Keratinocyte (primary cell): ENCODE measurements around the gene TRIM25.

Source experiments
- CTCF ChIP-seq, 3 experiments: IDR thresholded peaks in 1 of 3; conservative IDR thresholded peaks in 1 of 3; optimal IDR thresholded peaks in 1 of 3; 2 replicates in 2 of 3; 3 replicates in 1 of 3; pipeline versions ENCODE3 to v1.5.1; 2011; ENCODE audit warnings: low read length in 3 of 3, mild to moderate bottlenecking in 3 of 3, moderate library complexity in 2 of 3, control low read depth in 1 of 3, inconsistent platforms in 1 of 3; ENCODE audit not compliant: insufficient read depth in 2 of 3; ENCODE audit errors: extremely low read depth in 1 of 3
- EZH2 ChIP-seq: IDR thresholded peaks from one replicate; pipeline ENCODE4 v1.6.1; 2012; ENCODE audit warnings: inconsistent platforms, mild to moderate bottlenecking, low read length, moderate library complexity

DNA sequence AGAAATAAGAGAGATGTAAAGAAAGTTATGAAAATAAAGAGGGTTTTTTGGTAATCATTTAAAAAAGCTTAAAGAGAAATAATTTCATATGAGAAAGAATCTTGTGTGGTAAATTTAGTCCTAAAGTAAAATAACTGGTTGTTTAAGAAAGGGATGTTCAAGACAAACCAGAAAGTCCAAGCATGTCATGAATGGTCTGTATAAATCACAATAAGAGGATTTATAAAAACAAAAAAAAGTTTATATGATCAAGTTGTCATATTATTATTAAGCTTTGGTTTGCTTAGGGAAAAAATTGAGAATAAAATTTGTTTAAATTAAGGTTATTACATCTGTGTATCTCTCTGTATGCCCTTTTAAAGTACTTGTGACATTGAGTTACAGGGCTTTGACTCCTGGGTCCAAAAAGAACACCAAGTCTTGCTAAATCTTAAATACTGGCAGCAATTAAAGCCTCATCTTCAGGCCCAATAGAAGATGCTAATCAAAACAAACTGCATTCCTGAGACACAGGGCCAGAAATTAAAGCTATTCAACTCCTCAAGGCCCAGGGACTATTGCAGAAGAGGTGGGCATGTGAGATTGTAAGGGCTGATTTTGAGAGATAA, 15.6 kb upstream of the TRIM25 start:
- TF ChIP-seq CTCF (optimal IDR thresholded peaks at IDR 0.05 in 1 of 3, IDR thresholded peaks at IDR 0.05 in 1 of 3, conservative IDR thresholded peaks at IDR 0.05 in 1 of 3; ENCODE audit: extremely low read depth in 1 of 3, insufficient read depth in 2 of 3, low read length in 3 of 3): no peak
- no peak for TF ChIP-seq EZH2
